GM21526 (cell line): ENCODE results near the gene XDH.

ENCODE experiments used
- ATAC-seq: cut with Tn5 transposase; IDR thresholded peaks from one replicate; pipeline ENCODE4 v1.9.1; 2021; ENCODE audit warnings: moderate library complexity; ENCODE audit not compliant: unreplicated experiment, low FRiP score

XDH gene

GRCh38 chr2:31404827-31405226 lies 9.7 kb downstream of the XDH start:
- ATAC-seq, result no peak

- ATAC-seq, result no peak
Observed at GRCh38 chr2:31404302-31404701, 10.2 kb downstream of the XDH start.

GRCh38 chr2:31402388-31402787 lies 12.2 kb downstream of the XDH start:
- ATAC-seq, result no peak

GRCh38 chr2:31401580-31401979 lies 13.0 kb downstream of the XDH start:
- no peak for ATAC-seq

- no peak for ATAC-seq
Observed at GRCh38 chr2:31398881-31399280, 15.7 kb downstream of the XDH start.

GRCh38 chr2:31397094-31397493 lies 17.4 kb downstream of the XDH start:
- ATAC-seq, result no peak

- no peak for ATAC-seq
Observed at GRCh38 chr2:31390324-31390723, 24.2 kb downstream of the XDH start.

- no peak for ATAC-seq
Observed at GRCh38 chr2:31388736-31389135, 25.8 kb downstream of the XDH start.

GRCh38 chr2:31387850-31388249 lies 26.7 kb downstream of the XDH start:
- no peak for ATAC-seq

GRCh38 chr2:31386648-31387047 lies 27.9 kb downstream of the XDH start:
- no peak for ATAC-seq

- no peak for ATAC-seq
Observed at GRCh38 chr2:31386172-31386571, 28.4 kb downstream of the XDH start.

- no peak for ATAC-seq
Observed at GRCh38 chr2:31384771-31385276, 29.7 kb downstream of the XDH start.

GRCh38 chr2:31384351-31384750 lies 30.2 kb downstream of the XDH start:
- peak; percentile 53 for ATAC-seq

- no peak for ATAC-seq
Observed at GRCh38 chr2:31383471-31384153, 30.9 kb downstream of the XDH start.

- ATAC-seq, result no peak
Observed at GRCh38 chr2:31382452-31383120, 32.0 kb downstream of the XDH start.

- ATAC-seq, result no peak
Observed at GRCh38 chr2:31381601-31382000, 32.9 kb downstream of the XDH start.

GRCh38 chr2:31380243-31380642 lies 34.3 kb downstream of the XDH start:
- ATAC-seq, result no peak

- no peak for ATAC-seq
Observed at GRCh38 chr2:31379747-31380146, 34.8 kb downstream of the XDH start.

GRCh38 chr2:31378791-31379501 lies 35.6 kb downstream of the XDH start:
- no peak for ATAC-seq

- ATAC-seq, result no peak
Observed at GRCh38 chr2:31378389-31378788, 36.2 kb downstream of the XDH start.

- no peak for ATAC-seq
Observed at GRCh38 chr2:31373127-31373526, 41.4 kb downstream of the XDH start.

- no peak for ATAC-seq
Observed at GRCh38 chr2:31372097-31372496, 42.4 kb downstream of the XDH start.
